H1 (cell line): ENCODE data around the gene TBCD. TPM values are rescaled to one million over a fixed set of nuclear protein-coding genes. Genes with fewer than 3 reads are reported as not detected.

Source experiments
- CTCF ChIA-PET: fragments of 300-600 bp; sonication (Branson Sonifier 250); formaldehyde crosslinking; loops from one replicate; lab custom pipeline; 2021; ENCODE audit not compliant: partially characterized antibody; lab: Charles Lee
- POLR2A ChIA-PET: fragments of 300-600 bp; sonication (Branson Sonifier 250); formaldehyde crosslinking; loops from one replicate; lab custom pipeline; 2021; ENCODE audit warnings: inconsistent platforms; ENCODE audit not compliant: partially characterized antibody; lab: Charles Lee
- DNase-seq, 2 experiments: peaks; one replicate each; pipeline versions ENCODE4 v3.0.0 to v3.0.0-alpha.2; 2010 to 2022; ENCODE audit warnings: low spot score in 2 of 2, low read depth in 1 of 2, mixed read lengths in 1 of 2
- FAIRE-seq: peaks from 2 replicates; lab custom pipeline; 2011; peaks lifted over from hg19 to GRCh38; lab: Jason Lieb, UNC
- H2AFZ ChIP-seq: 2 replicates; pipeline ENCODE4 v1.8.1; 2012; ENCODE audit warnings: low read length, inconsistent platforms
- H2AK5ac ChIP-seq: 2 replicates; pipeline ENCODE4 v1.6.1; 2013; ENCODE audit warnings: low read depth, low read length
- H2BK120ac ChIP-seq: replicated peaks from 2 replicates; pipeline ENCODE3; 2013; ENCODE audit warnings: low read depth, low read length, inconsistent platforms
- H2BK12ac ChIP-seq: 2 replicates; pipeline ENCODE4 v1.6.1; 2013; ENCODE audit warnings: low read depth, low read length
- H2BK15ac ChIP-seq: 2 replicates; pipeline ENCODE4 v1.6.1; 2013; ENCODE audit warnings: low read length
- H2BK20ac ChIP-seq: 2 replicates; pipeline ENCODE4 v1.6.1; 2013; ENCODE audit warnings: low read length
- H2BK5ac ChIP-seq: 2 replicates; pipeline ENCODE4 v1.6.1; 2013; ENCODE audit warnings: low read depth, low read length
- H3K14ac ChIP-seq: 2 replicates; pipeline ENCODE4 v1.6.1; 2013; ENCODE audit warnings: inconsistent platforms; ENCODE audit not compliant: insufficient read length
- H3K18ac ChIP-seq: 2 replicates; pipeline ENCODE4 v1.6.1; 2013; ENCODE audit warnings: low read length; ENCODE audit errors: extremely low read depth
- H3K23ac ChIP-seq: 2 replicates; pipeline ENCODE4 v1.6.1; 2013; ENCODE audit warnings: inconsistent platforms; ENCODE audit not compliant: insufficient read length
- H3K23me2 ChIP-seq: 2 replicates; pipeline ENCODE4 v1.6.1; 2013; ENCODE audit warnings: low read depth, low read length
- H3K27ac ChIP-seq: 2 replicates; pipeline ENCODE4 v1.6.1; 2011; ENCODE audit warnings: low read depth, low read length, inconsistent platforms
- H3K27me3 ChIP-seq, 4 experiments: replicated peaks in 1 of 4; 1 replicate in 1 of 4; 2 replicates in 3 of 4; pipeline versions ENCODE4 v1.6.1 to v1.8.1; 2011 to 2013; ENCODE audit warnings: low read length in 3 of 4, mild to moderate bottlenecking in 3 of 4, inconsistent platforms in 2 of 4, mixed read lengths in 2 of 4, moderate library complexity in 1 of 4; ENCODE audit not compliant: control insufficient read depth in 3 of 4, insufficient read depth in 3 of 4; ENCODE audit errors: extremely low read depth in 1 of 4
- H3K36me3 ChIP-seq, 4 experiments: 2 replicates each; pipeline versions ENCODE4 v1.6.1 to v1.8.1; 2011 to 2013; ENCODE audit warnings: mild to moderate bottlenecking in 4 of 4, low read length in 3 of 4, moderate library complexity in 2 of 4, control low read depth in 1 of 4, inconsistent platforms in 1 of 4; ENCODE audit not compliant: insufficient read depth in 4 of 4, control insufficient read depth in 2 of 4
- H3K4ac ChIP-seq: replicated peaks from 2 replicates; pipeline ENCODE3; 2013; ENCODE audit warnings: low read length, low read depth, mixed read lengths, inconsistent platforms; ENCODE audit not compliant: insufficient read length
- H3K4me1 ChIP-seq, 4 experiments: replicated peaks in 1 of 4; 1 replicate in 1 of 4; 2 replicates in 3 of 4; pipeline versions ENCODE4 v1.6.1 to v1.8.1; 2011 to 2013; ENCODE audit warnings: low read length in 3 of 4, inconsistent platforms in 2 of 4, mixed read lengths in 1 of 4; ENCODE audit not compliant: insufficient read depth in 4 of 4, control insufficient read depth in 3 of 4
- H3K4me2 ChIP-seq, 2 experiments: 2 replicates each; pipeline versions ENCODE4 v1.6.1 to v1.8.1; 2011 to 2013; ENCODE audit warnings: low read depth in 2 of 2, low read length in 2 of 2, control low read depth in 1 of 2, inconsistent platforms in 1 of 2, mild to moderate bottlenecking in 1 of 2; ENCODE audit not compliant: insufficient read depth in 1 of 2
- H3K4me3 ChIP-seq, 4 experiments: fragments of 200-600, 300-600 bp in 1 of 4; sonication (generic), shearing (Covaris generic), sonication (Bioruptor Twin) in 1 of 4; 2 replicates each; pipeline versions ENCODE4 v1.5.1 to v1.8.1; 2011 to 2016; ENCODE audit warnings: low read length in 4 of 4, low read depth in 3 of 4, control low read depth in 2 of 4, inconsistent platforms in 2 of 4, mild to moderate bottlenecking in 2 of 4, mixed read lengths in 1 of 4, moderate library complexity in 1 of 4; ENCODE audit not compliant: insufficient read depth in 2 of 4; ENCODE audit errors: extremely low read depth in 1 of 4
- H3K56ac ChIP-seq: replicated peaks from 2 replicates; pipeline ENCODE3; 2013; ENCODE audit warnings: low read depth, mild to moderate bottlenecking, mixed read lengths, low read length, inconsistent platforms; ENCODE audit not compliant: insufficient read length
- H3K79me1 ChIP-seq: 2 replicates; pipeline ENCODE4 v1.6.1; 2013; ENCODE audit warnings: low read depth, low read length, control low read depth
- H3K79me2 ChIP-seq, 2 experiments: 2 replicates each; pipeline versions ENCODE4 v1.6.1 to v1.8.1; 2012 to 2013; ENCODE audit warnings: low read length in 2 of 2, mild to moderate bottlenecking in 2 of 2, inconsistent platforms in 1 of 2; ENCODE audit not compliant: insufficient read depth in 2 of 2, control insufficient read depth in 1 of 2
- H3K9ac ChIP-seq, 4 experiments: replicated peaks in 1 of 4; 1 replicate in 1 of 4; 2 replicates in 3 of 4; pipeline versions ENCODE4 v1.6.1 to v1.8.1; 2011 to 2013; ENCODE audit warnings: low read depth in 3 of 4, low read length in 3 of 4, control low read depth in 2 of 4, mild to moderate bottlenecking in 2 of 4, moderate library complexity in 2 of 4, inconsistent platforms in 1 of 4; ENCODE audit errors: extremely low read depth in 1 of 4
- H3K9me3 ChIP-seq, 2 experiments: 2 replicates each; pipeline versions ENCODE4 v1.6.1 to v1.8.1; 2012 to 2013; ENCODE audit warnings: mild to moderate bottlenecking in 2 of 2, moderate library complexity in 2 of 2, control low read depth in 1 of 2, inconsistent platforms in 1 of 2, low read depth in 1 of 2, low read length in 1 of 2, mixed read lengths in 1 of 2; ENCODE audit not compliant: insufficient read depth in 2 of 2
- H4K20me1 ChIP-seq, 2 experiments: replicated peaks in 1 of 2; 2 replicates each; pipeline versions ENCODE3 to v1.8.1; 2011 to 2013; ENCODE audit warnings: inconsistent platforms in 2 of 2, low read length in 2 of 2, mild to moderate bottlenecking in 1 of 2; ENCODE audit not compliant: insufficient read depth in 2 of 2, control insufficient read depth in 1 of 2
- H4K5ac ChIP-seq: 2 replicates; pipeline ENCODE4 v1.6.1; 2013; ENCODE audit warnings: low read length, low read depth, mixed read lengths, inconsistent platforms; ENCODE audit not compliant: insufficient read length
- H4K8ac ChIP-seq: 2 replicates; pipeline ENCODE4 v1.8.0; 2013; ENCODE audit warnings: mild to moderate bottlenecking, moderate library complexity, low read length, inconsistent platforms; ENCODE audit not compliant: insufficient read depth; ENCODE audit errors: extremely low read depth
- H4K91ac ChIP-seq: replicated peaks from 2 replicates; pipeline ENCODE3; 2013; ENCODE audit warnings: low read length, mixed read lengths, inconsistent platforms; ENCODE audit not compliant: insufficient read length
- BACH1 ChIP-seq: IDR thresholded peaks from 2 replicates; pipeline ENCODE4 v1.6.1; 2012; ENCODE audit warnings: low read length, improper control_type of control experiment
- CBX8 ChIP-seq: fragments of 300-800, 300-1000 bp; sonication (generic); IDR thresholded peaks from 2 replicates; pipeline ENCODE4 v1.7.1; 2016; ENCODE audit warnings: low read depth, low read length, borderline replicate concordance
- CHD2 ChIP-seq: IDR thresholded peaks from 2 replicates; pipeline ENCODE4 v1.6.1; 2012; ENCODE audit warnings: low read length, improper control_type of control experiment
- FOSL1 ChIP-seq: IDR thresholded peaks from 2 replicates; pipeline ENCODE4 v1.6.1; 2011; ENCODE audit warnings: mild to moderate bottlenecking, low read depth, low read length, moderate library complexity; ENCODE audit not compliant: insufficient read depth
- POU5F1 ChIP-seq: IDR thresholded peaks from 2 replicates; pipeline ENCODE4 v1.6.1; 2011; ENCODE audit warnings: low read depth, mild to moderate bottlenecking, low read length, moderate library complexity
- RAD21 ChIP-seq, 2 experiments: IDR thresholded peaks in 1 of 2; conservative IDR thresholded peaks in 1 of 2; 2 replicates each; pipeline ENCODE4 v1.6.1; 2011; ENCODE audit warnings: low read depth in 2 of 2, low read length in 2 of 2, improper control_type of control experiment in 1 of 2, inconsistent platforms in 1 of 2, mild to moderate bottlenecking in 1 of 2, moderate library complexity in 1 of 2
- RBBP5 ChIP-seq: IDR thresholded peaks from 2 replicates; pipeline ENCODE4 v1.7.1; 2012; ENCODE audit warnings: low read depth, mild to moderate bottlenecking, inconsistent platforms, low read length, moderate library complexity, borderline replicate concordance
- SP1 ChIP-seq: IDR thresholded peaks from 2 replicates; pipeline ENCODE4 v1.6.1; 2011; ENCODE audit warnings: low read depth, low read length
- WGBS, 2 experiments: shearing (Covaris generic) in 1 of 2; methylation state at CpG; one replicate each; pipeline versions ENCODE4 v1.1.6 to v1.1.7; 2013 to 2015; ENCODE audit warnings: low lambda C conversion rate in 2 of 2, mixed read lengths in 2 of 2, inconsistent platforms in 1 of 2, low coverage in 1 of 2, missing lambda C conversion rate in 1 of 2; ENCODE audit not compliant: insufficient replicate concordance in 2 of 2, insufficient coverage in 1 of 2, insufficient read length in 1 of 2; ENCODE audit errors: extremely low coverage in 1 of 2, missing lambda C conversion rate in 1 of 2; 5-methylcytosine and 5-hydroxymethylcytosine counted together
- polyA plus RNA-seq, 7 experiments: library from polyadenylated mRNA; depleted of rRNA in 3 of 7; stranded (reverse) in 5 of 7; unstranded in 2 of 7; fragments of >200 nt in 5 of 7; fragments of 200-250 nt in 2 of 7; gene quantifications; 1 replicate in 5 of 7; 2 replicates in 1 of 7; 4 replicates in 1 of 7; pipeline versions ENCODE4 v1.2.1 to v1.2.3, GENCODE V29; 2011 to 2013; ENCODE audit warnings: missing spikeins in 2 of 7, mixed read lengths in 2 of 7
- total RNA-seq: library from RNA; stranded (reverse); fragmentation: NEBNext Ultra II Directional; extraction: Animal tissue kit (Norgen Biotek cat#: 25700); gene quantifications from 2 replicates; pipeline ENCODE4 v1.2.1, GENCODE V29; 2021

TBCD gene
- total and polyA plus RNA-seq, 2 of the 8 experiments (the other 6 are each of a cell fraction or from before 2014, with no cell fraction given): 118 to 162 TPM

DNA sequence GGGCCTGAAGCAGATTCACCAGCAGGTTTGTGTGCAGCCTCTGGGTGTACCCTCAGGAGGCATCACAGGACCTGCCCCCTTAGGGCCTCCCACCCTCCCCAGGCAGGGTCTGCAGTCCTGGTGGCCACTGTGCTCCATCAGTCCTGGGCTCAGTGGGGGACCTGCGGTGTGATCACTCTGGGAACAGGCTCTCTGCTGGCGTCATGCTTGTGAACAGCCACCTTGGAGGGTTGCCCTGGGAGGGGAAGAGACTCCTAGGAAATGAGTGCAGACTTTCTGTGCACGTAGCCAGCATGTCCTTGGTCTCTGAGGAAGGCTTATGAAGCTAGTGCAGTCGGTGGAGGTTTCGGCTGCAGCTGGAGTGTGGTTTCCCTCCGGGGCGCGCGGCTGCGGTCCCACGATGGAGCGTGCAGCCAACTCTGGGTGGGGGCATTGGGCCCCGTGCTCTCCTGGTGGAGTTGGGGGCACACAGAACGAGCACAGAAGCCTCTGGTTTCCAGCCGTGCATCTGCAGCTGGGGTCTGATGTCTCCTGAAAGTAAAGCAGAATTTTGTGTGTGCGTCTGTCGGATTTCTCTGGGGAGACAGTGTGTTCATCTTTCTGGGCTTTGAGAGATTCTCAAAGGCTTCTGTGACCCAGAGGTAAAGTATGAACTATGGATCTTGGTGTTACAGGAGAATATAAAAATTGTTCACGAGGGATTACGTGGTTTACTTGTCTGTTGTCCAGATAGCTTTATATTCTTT is 156.1 kb downstream of the TBCD start:
- Histone ChIP-seq H2BK5ac (no peak overlapping the region), H3K79me2 (no peaks in the 10 kb centered on the region), H3K4ac (no peak overlapping the region), H3K27ac (no peak overlapping the region), H2AFZ (no peak overlapping the region), H2BK12ac (no peak overlapping the region), H4K20me1 (peaks cover 0 to 10% of the 10 kb centered on the region in 2 experiments), H4K91ac (no peak overlapping the region), H3K79me1 (peaks cover 5% of the 10 kb centered on the region; the same call in 1 of the 2 replicates), H3K14ac (no peak overlapping the region)
- WGBS, 2 experiments: 91% methylated on average over 19 of the region's 19 CpGs; no CpG with 5 or more reads in 1 of the 2 experiments
- no peak for DNase-seq
- POLR2A ChIA-PET: no interaction called here
- no peak for TF ChIP-seq FOSL1
- TF ChIP-seq RBBP5: no peak
- no peak for TF ChIP-seq RAD21 (IDR thresholded peaks at IDR 0.05 in 1 of 2, conservative IDR thresholded peaks at IDR 0.05 in 1 of 2; ENCODE audit: low read depth in 2 of 2, low read length in 2 of 2)
- TF ChIP-seq SP1: no peak
- TF ChIP-seq CHD2: no peak
- no peak for TF ChIP-seq BACH1
- no peak for TF ChIP-seq POU5F1
- no peak for TF ChIP-seq CBX8
- TF ChIP-seq, all 59 proteins: peak for 0
- Histone ChIP-seq H3K9me3 (no peaks in the 10 kb centered on the region), H3K23ac (no peak overlapping the region), H2BK120ac (no peak overlapping the region), H3K23me2 (no peaks in the 10 kb centered on the region), H2AK5ac (no peak overlapping the region), H2BK20ac (no peak overlapping the region), H2BK15ac (no peak overlapping the region), H4K8ac (no peak overlapping the region), H3K27me3 (no peaks in the 10 kb centered on the region), H3K36me3 (peaks cover 0 to 16% (median 5%) of the 10 kb centered on the region in 4 experiments; a peak in 7 of 8 replicates), H3K18ac (no peak overlapping the region), H3K4me1 (no peaks in the 10 kb centered on the region), H3K9ac (no peak overlapping the region), H3K4me2 (no peak overlapping the region), H3K56ac (no peak overlapping the region), H4K5ac (no peak overlapping the region), H3K4me3 (no peak overlapping the region)
- FAIRE-seq: no peak
- CTCF ChIA-PET: interaction anchor here (1.0 to 1.8 kb wide), 4 partner anchors 10 to 37 kb away, joined by 3 to 5 read pairs (median 4); no protein-coding TSS in a partner anchor
